PC-9 (cell line): Measurements from ENCODE around the gene STRN3.
"Not testable (repeated sequence)": the region's sequence is repeated elsewhere in the genome, so short reads cannot be mapped to it uniquely, and the experiment has no call there.

Experiments
- EZH2 ChIP-seq: fragments of 200-600 bp; sonication (generic); IDR thresholded peaks from 2 replicates; pipeline ENCODE4 v1.8.0; 2017; ENCODE audit warnings: antibody characterized with exemption, low read depth
- TF ChIP-seq, protein P1 (sequence below): fragments of 200-600 bp; sonication (generic); conservative IDR thresholded peaks from 2 replicates; pipeline ENCODE4 v1.6.1; 2017; ENCODE audit warnings: mixed run types, antibody characterized with exemption, mild to moderate bottlenecking, moderate library complexity

GRCh38 chr14:31062908-31063307 lies 36.7 kb upstream of the STRN3 start:
- TF ChIP-seq, protein P1, sequence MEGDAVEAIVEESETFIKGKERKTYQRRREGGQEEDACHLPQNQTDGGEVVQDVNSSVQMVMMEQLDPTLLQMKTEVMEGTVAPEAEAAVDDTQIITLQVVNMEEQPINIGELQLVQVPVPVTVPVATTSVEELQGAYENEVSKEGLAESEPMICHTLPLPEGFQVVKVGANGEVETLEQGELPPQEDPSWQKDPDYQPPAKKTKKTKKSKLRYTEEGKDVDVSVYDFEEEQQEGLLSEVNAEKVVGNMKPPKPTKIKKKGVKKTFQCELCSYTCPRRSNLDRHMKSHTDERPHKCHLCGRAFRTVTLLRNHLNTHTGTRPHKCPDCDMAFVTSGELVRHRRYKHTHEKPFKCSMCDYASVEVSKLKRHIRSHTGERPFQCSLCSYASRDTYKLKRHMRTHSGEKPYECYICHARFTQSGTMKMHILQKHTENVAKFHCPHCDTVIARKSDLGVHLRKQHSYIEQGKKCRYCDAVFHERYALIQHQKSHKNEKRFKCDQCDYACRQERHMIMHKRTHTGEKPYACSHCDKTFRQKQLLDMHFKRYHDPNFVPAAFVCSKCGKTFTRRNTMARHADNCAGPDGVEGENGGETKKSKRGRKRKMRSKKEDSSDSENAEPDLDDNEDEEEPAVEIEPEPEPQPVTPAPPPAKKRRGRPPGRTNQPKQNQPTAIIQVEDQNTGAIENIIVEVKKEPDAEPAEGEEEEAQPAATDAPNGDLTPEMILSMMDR, result not testable (repeated sequence)
- not testable (repeated sequence) for TF ChIP-seq EZH2
